Measurements from ENCODE around the gene C1QTNF6. TPM values are rescaled to one million over a fixed set of nuclear protein-coding genes. Genes with fewer than 3 reads are reported as not detected.

The C1QTNF6 gene
- total and polyA plus RNA-seq, 2 of the 8 experiments (the other 6 are each of a cell fraction or from before 2014, with no cell fraction given) = 3.1 to 6.5 TPM

- CTCF ChIA-PET (ENCODE audit: partially characterized antibody) = interaction anchor here (0.6 to 1.4 kb wide), 4 partner anchors 12 to 516 kb away, joined by 3 to 4 read pairs (median 4); no protein-coding TSS in a partner anchor
- FAIRE-seq = no peak
- no peak overlapping the region for H2BK120ac ChIP-seq (replicated peaks; ENCODE audit: low read depth, low read length)
- TF ChIP-seq CHD2 (IDR thresholded peaks at IDR 0.05; ENCODE audit: low read length) (no peak), KDM1A (IDR thresholded peaks at IDR 0.05; ENCODE audit: borderline replicate concordance, low read length) (no peak), TBP (IDR thresholded peaks at IDR 0.05; ENCODE audit: low read depth, low read length) (no peak), GABPA (IDR thresholded peaks at IDR 0.05; ENCODE audit: borderline replicate concordance, insufficient read depth, low read length) (no peak), SP4 (IDR thresholded peaks at IDR 0.05; ENCODE audit: low read length) (no peak), RFX5 (IDR thresholded peaks at IDR 0.05; ENCODE audit: borderline replicate concordance, low read depth, low read length) (no peak), BRCA1 (IDR thresholded peaks at IDR 0.05; ENCODE audit: low read depth, low read length) (no peak), EP300 (IDR thresholded peaks at IDR 0.05; ENCODE audit: borderline replicate concordance in 1 of 2, low read depth in 2 of 2, low read length in 2 of 2) (no peak), SAP30 (IDR thresholded peaks at IDR 0.05; ENCODE audit: insufficient read depth, insufficient replicate concordance, low read length) (no peak), CTBP2 (IDR thresholded peaks at IDR 0.05; ENCODE audit: borderline replicate concordance, insufficient read depth, insufficient read length, low read length) (no peak), EZH2 (IDR thresholded peaks at IDR 0.05; ENCODE audit: low read depth, low read length, severe bottlenecking) (no peak), POLR2A (IDR thresholded peaks at IDR 0.05; ENCODE audit: control extremely low read depth in 1 of 2, low read depth in 2 of 2, low read length in 2 of 2) (no peak), CBX8 (IDR thresholded peaks at IDR 0.05; ENCODE audit: borderline replicate concordance, low read depth, low read length) (no peak), PHF8 (conservative IDR thresholded peaks at IDR 0.05; ENCODE audit: low read depth, low read length) (no peak)
These were observed 23.8 kb upstream of the C1QTNF6 start for GRCh38 chr22:37211866-37212173.

More at GRCh38 chr22:37211866-37212173, 23.8 kb upstream of the C1QTNF6 start:
- Histone ChIP-seq H3K27me3 (replicated peaks in 1 of 4; ENCODE audit: control insufficient read depth in 3 of 4, extremely low read depth in 1 of 4, insufficient read depth in 3 of 4, low read length in 3 of 4) (peaks cover 0 to 4% (median 1%) of the 10 kb centered on the region in 4 experiments; a peak in 3 of 7 replicates), H2BK15ac (ENCODE audit: low read length) (0 out of 2 replicates have a peak overlapping the region, but pooled peaks have one; percentile 46), H3K9me3 (ENCODE audit: insufficient read depth in 2 of 2, low read depth in 1 of 2, low read length in 1 of 2) (no peaks in the 10 kb centered on the region), H4K8ac (ENCODE audit: extremely low read depth, insufficient read depth, low read length) (peak overlapping the region; percentile 20; the same call in 1 of the 2 replicates), H2BK20ac (ENCODE audit: low read length) (no peak overlapping the region), H3K23me2 (ENCODE audit: low read depth, low read length) (peaks cover 3% of the 10 kb centered on the region; the same call in 1 of the 2 replicates), H3K4ac (replicated peaks; ENCODE audit: insufficient read length, low read depth, low read length) (no peak overlapping the region), H3K56ac (replicated peaks; ENCODE audit: insufficient read length, low read depth, low read length) (no peak overlapping the region), H3K9ac (replicated peaks in 1 of 4; ENCODE audit: extremely low read depth in 1 of 4, low read depth in 3 of 4, low read length in 3 of 4) (no peak overlapping the region), H2BK5ac (ENCODE audit: low read depth, low read length) (no peak overlapping the region; the same call in 1 of the 2 replicates), H4K20me1 (replicated peaks in 1 of 2; ENCODE audit: control insufficient read depth in 1 of 2, insufficient read depth in 2 of 2, low read length in 2 of 2) (no peaks in the 10 kb centered on the region), H3K79me2 (ENCODE audit: control insufficient read depth in 1 of 2, insufficient read depth in 2 of 2, low read length in 2 of 2) (no peaks in the 10 kb centered on the region), H3K18ac (ENCODE audit: extremely low read depth, low read length) (no peak overlapping the region), H3K14ac (ENCODE audit: insufficient read length) (no peak overlapping the region), H3K4me1 (replicated peaks in 1 of 4; ENCODE audit: control insufficient read depth in 3 of 4, insufficient read depth in 4 of 4, low read length in 3 of 4) (peaks cover 0 to 8% (median 3%) of the 10 kb centered on the region in 4 experiments; a peak in 6 of 7 replicates), H4K5ac (ENCODE audit: insufficient read length, low read depth, low read length) (no peak overlapping the region), H4K91ac (replicated peaks; ENCODE audit: insufficient read length, low read length) (no peak overlapping the region), H3K23ac (ENCODE audit: insufficient read length) (no peak overlapping the region), H3K4me2 (ENCODE audit: insufficient read depth in 1 of 2, low read depth in 2 of 2, low read length in 2 of 2) (peak overlapping the region; percentile 76 to 81), H3K4me3 (ENCODE audit: extremely low read depth in 1 of 4, insufficient read depth in 2 of 4, low read depth in 3 of 4, low read length in 4 of 4) (peak overlapping the region in 1 of 4 experiments; percentile 50; a peak in 2 of 8 replicates), H2BK12ac (ENCODE audit: low read depth, low read length) (peak overlapping the region; percentile 27; the same call in 1 of the 2 replicates), H3K27ac (ENCODE audit: low read depth, low read length) (no peak overlapping the region), H2AFZ (ENCODE audit: low read length) (no peak overlapping the region), H3K79me1 (ENCODE audit: low read depth, low read length) (no peaks in the 10 kb centered on the region), H3K36me3 (ENCODE audit: control insufficient read depth in 2 of 4, insufficient read depth in 4 of 4, low read length in 3 of 4) (no peaks in the 10 kb centered on the region), H2AK5ac (ENCODE audit: low read depth, low read length) (no peak overlapping the region)
- DNase-seq (ENCODE audit: low read depth in 1 of 2, low spot score in 2 of 2) = no peak
- POLR2A ChIA-PET (ENCODE audit: partially characterized antibody) = interaction anchor here (1.6 kb wide), 1 partner anchor 9 kb away, joined by 3 read pairs; no protein-coding TSS in a partner anchor
- WGBS, 2 experiments (ENCODE audit: extremely low coverage in 1 of 2, insufficient coverage in 1 of 2, insufficient read length in 1 of 2, insufficient replicate concordance in 2 of 2, low coverage in 1 of 2, low lambda C conversion rate in 2 of 2, missing lambda C conversion rate in 1 of 2) = 84% methylated on average over 4 of the region's 6 CpGs; no CpG with 5 or more reads in 1 of the 2 experiments

Data from H1 (cell line).